ENCODE measurements around the gene FBXW11. TPM values are rescaled to one million over a fixed set of nuclear protein-coding genes. Genes with fewer than 3 reads are reported as not detected.

The FBXW11 gene
- total and polyA plus RNA-seq, 2 experiments from 2014 or later: 59.0 to 98.0 TPM

GRCh38 chr5:171986772-171987171, 19.7 kb downstream of the FBXW11 start:
- H3K27me3 ChIP-seq: no peaks in the 10 kb centered on the region
- H3K4me3 ChIP-seq: no peak overlapping the region
- TF ChIP-seq CTCF (IDR thresholded peaks at IDR 0.05; ENCODE audit: low read depth, low read length): no peak
- H3K27ac ChIP-seq: no peak overlapping the region
- no peaks in the 10 kb centered on the region for H3K9me3 ChIP-seq (ENCODE audit: low read depth)
- H3K4me1 ChIP-seq (ENCODE audit: low read depth): no peaks in the 10 kb centered on the region
- no peak for DNase-seq (ENCODE audit: low read depth in 1 of 2, low spot score in 1 of 2)
- H3K36me3 ChIP-seq: peaks cover 3% of the 10 kb centered on the region

- Histone ChIP-seq H3K4me1 (ENCODE audit: low read depth) (no peaks in the 10 kb centered on the region), H3K4me3 (no peak overlapping the region), H3K36me3 (peaks cover 3% of the 10 kb centered on the region), H3K27me3 (no peaks in the 10 kb centered on the region), H3K27ac (peak overlapping the region; percentile 36), H3K9me3 (ENCODE audit: low read depth) (no peaks in the 10 kb centered on the region)
- no peak for TF ChIP-seq CTCF (IDR thresholded peaks at IDR 0.05; ENCODE audit: low read depth, low read length)
- peak in 1 of 2 donors; percentile 67 for DNase-seq (ENCODE audit: low read depth in 1 of 2, low spot score in 1 of 2)
Observed at GRCh38 chr5:171984748-171985419, 21.6 kb downstream of the FBXW11 start.

GRCh38 chr5:171981847-171982246, 24.6 kb downstream of the FBXW11 start:
- no peak for TF ChIP-seq CTCF (IDR thresholded peaks at IDR 0.05; ENCODE audit: low read depth, low read length)
- Histone ChIP-seq H3K36me3 (no peaks in the 10 kb centered on the region), H3K4me1 (ENCODE audit: low read depth) (no peaks in the 10 kb centered on the region), H3K27me3 (no peaks in the 10 kb centered on the region), H3K27ac (no peak overlapping the region), H3K4me3 (no peak overlapping the region), H3K9me3 (ENCODE audit: low read depth) (no peaks in the 10 kb centered on the region)
- DNase-seq (ENCODE audit: low read depth in 1 of 2, low spot score in 1 of 2): no peak

- H3K4me1 ChIP-seq (ENCODE audit: low read depth): peaks cover 5% of the 10 kb centered on the region
- DNase-seq (ENCODE audit: low read depth in 1 of 2, low spot score in 1 of 2): no peak
- no peaks in the 10 kb centered on the region for H3K27me3 ChIP-seq
Observed at GRCh38 chr5:171980792-171981191, 25.6 kb downstream of the FBXW11 start.

GRCh38 chr5:171979606-171980005, 26.8 kb downstream of the FBXW11 start:
- H3K9me3 ChIP-seq (ENCODE audit: low read depth): no peaks in the 10 kb centered on the region
- H3K27me3 ChIP-seq: no peaks in the 10 kb centered on the region
- no peak overlapping the region for H3K27ac ChIP-seq
- H3K4me1 ChIP-seq (ENCODE audit: low read depth): peaks cover 13% of the 10 kb centered on the region
- TF ChIP-seq CTCF (IDR thresholded peaks at IDR 0.05; ENCODE audit: low read depth, low read length): no peak
- no peaks in the 10 kb centered on the region for H3K36me3 ChIP-seq
- no peak overlapping the region for H3K4me3 ChIP-seq
- DNase-seq (ENCODE audit: low read depth in 1 of 2, low spot score in 1 of 2): no peak

More at GRCh38 chr5:171980792-171981191, 25.6 kb downstream of the FBXW11 start:
- Histone ChIP-seq H3K4me3 (no peak overlapping the region), H3K27ac (no peak overlapping the region), H3K36me3 (no peaks in the 10 kb centered on the region), H3K9me3 (ENCODE audit: low read depth) (no peaks in the 10 kb centered on the region)
- TF ChIP-seq CTCF (IDR thresholded peaks at IDR 0.05; ENCODE audit: low read depth, low read length): no peak
